Measurements from ENCODE around the gene SLC38A10.
"Not testable (repeated sequence)": the region's sequence is repeated elsewhere in the genome, so short reads cannot be mapped to it uniquely, and the experiment has no call there.

SLC38A10 gene

GRCh38 chr17:81238815-81239713 is 56.0 kb downstream of the SLC38A10 start, which contains the start of the genes NDUFAF8 and TEPSIN:
Gene NDUFAF8 (plus strand): TSS chr17:81239318. CDS start chr17:81239364, 46 bp downstream.
Gene TEPSIN (minus strand): TSS chr17:81239055. CDS start chr17:81239033, 22 bp downstream.
- peak; percentile 97 for DNase-seq

GRCh38 chr17:81238490-81238814 is 56.7 kb downstream of the SLC38A10 start:
- DNase-seq, result no peak

GRCh38 chr17:81237591-81238489 is 57.3 kb downstream of the SLC38A10 start:
- no peak for DNase-seq

- DNase-seq, result no peak
Measured at GRCh38 chr17:81236784-81237183, 58.3 kb downstream of the SLC38A10 start.

- no peak for DNase-seq
Measured at GRCh38 chr17:81235822-81236740, 59.0 kb downstream of the SLC38A10 start.

- no peak for DNase-seq
Measured at GRCh38 chr17:81234940-81235821, 59.9 kb downstream of the SLC38A10 start.

GRCh38 chr17:81234506-81234855 is 60.6 kb downstream of the SLC38A10 start:
- no peak for DNase-seq

GRCh38 chr17:81233811-81234505 is 61.1 kb downstream of the SLC38A10 start:
- no peak for DNase-seq

GRCh38 chr17:81233316-81233715 is 61.8 kb downstream of the SLC38A10 start:
- no peak for DNase-seq

GRCh38 chr17:81232616-81233241 is 62.4 kb downstream of the SLC38A10 start:
- DNase-seq, result no peak

- no peak for DNase-seq
Measured at GRCh38 chr17:81231766-81232581, 63.1 kb downstream of the SLC38A10 start.

GRCh38 chr17:81231121-81231645 is 63.9 kb downstream of the SLC38A10 start:
- no peak for DNase-seq

GRCh38 chr17:81230043-81230820 is 64.9 kb downstream of the SLC38A10 start:
- no peak for DNase-seq

- no peak for DNase-seq
Measured at GRCh38 chr17:81229666-81229920, 65.5 kb downstream of the SLC38A10 start.

GRCh38 chr17:81228834-81229665 is 66.1 kb downstream of the SLC38A10 start:
- no peak for DNase-seq

- peak; percentile 37 for DNase-seq
Measured at GRCh38 chr17:81228420-81228819, 66.7 kb downstream of the SLC38A10 start.

- DNase-seq, result not testable (repeated sequence)
Measured at GRCh38 chr17:81227630-81228029, 67.5 kb downstream of the SLC38A10 start.

- peak; percentile 33 for DNase-seq
Measured at GRCh38 chr17:81223762-81224130, 71.4 kb downstream of the SLC38A10 start.

All from GDM1 (cell line).